Stimulated activated CD4-positive, alpha-beta T cell treated with anti-CD3 and anti-CD28 coated beads, Interleukin-12 subunit alpha, Interleukin-12 subunit beta, amount 100 ng/mL, for 24 hours (primary cell): ENCODE data around the gene ADORA2A.

Experiments used
- DNase-seq, 2 experiments: peaks; one replicate each; pipeline ENCODE4 v3.0.0-alpha.2; 2020; ENCODE audit warnings: low read depth in 2 of 2

ADORA2A gene

DNA sequence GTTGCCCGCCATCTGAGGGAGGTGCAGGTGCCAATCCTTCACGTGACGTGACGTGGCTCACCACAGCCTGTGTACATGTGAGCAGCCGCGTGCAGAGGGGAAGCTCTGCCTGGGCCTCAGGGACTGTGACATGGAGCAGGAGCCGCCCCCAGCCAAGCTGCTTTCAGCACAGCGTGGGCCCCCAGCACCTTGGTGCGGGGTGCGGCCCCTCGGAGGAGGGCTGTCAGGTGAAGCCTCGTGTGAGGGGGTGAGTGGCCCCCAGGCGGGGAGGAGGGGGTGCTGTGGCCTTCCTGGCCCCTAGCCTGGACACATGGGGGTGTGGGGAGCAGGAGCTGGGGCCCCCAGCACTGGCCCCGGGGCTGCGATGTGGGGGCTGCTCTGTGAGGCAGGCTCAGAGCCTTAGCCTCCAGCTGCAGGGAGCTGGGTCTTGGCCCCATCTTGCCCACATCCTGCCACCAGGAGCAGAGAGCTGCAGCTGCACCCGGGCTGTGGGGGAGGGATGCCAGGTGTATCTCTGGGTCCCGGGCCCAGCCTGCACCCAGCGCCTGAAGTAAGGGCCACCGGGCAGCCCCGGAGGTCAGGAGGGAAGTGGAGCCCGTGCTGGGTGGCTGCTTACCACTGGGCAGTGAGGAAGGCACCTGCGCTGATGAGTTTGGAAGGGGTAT, at the start of gene ADORA2A:
ADORA2A (plus strand) TSS at position 100 of the 665 bp plus-strand sequence. CDS start 5,806 bp downstream, outside the sequence.
- DNase-seq, result peak; percentile 63 to 79

DNA sequence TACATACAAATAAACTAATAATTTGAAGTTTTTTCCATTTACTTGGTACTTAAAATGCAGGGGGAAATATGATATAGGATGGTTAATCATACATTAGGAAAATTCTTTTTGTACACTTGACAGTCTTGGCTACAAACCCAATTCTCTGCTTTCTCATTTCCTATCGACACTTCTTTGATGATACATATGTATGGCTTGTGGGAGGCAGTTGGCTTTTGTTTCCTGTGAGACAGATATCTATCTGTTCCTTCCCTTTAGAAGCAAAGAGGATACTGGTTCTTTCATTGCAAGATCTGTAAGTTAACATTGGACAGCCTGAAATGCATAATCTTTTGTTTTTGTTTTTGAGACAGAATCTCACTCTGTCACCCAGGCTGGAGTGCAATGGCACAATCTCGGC, 47.9 kb upstream of the ADORA2A start:
- DNase-seq, result no peak

DNA sequence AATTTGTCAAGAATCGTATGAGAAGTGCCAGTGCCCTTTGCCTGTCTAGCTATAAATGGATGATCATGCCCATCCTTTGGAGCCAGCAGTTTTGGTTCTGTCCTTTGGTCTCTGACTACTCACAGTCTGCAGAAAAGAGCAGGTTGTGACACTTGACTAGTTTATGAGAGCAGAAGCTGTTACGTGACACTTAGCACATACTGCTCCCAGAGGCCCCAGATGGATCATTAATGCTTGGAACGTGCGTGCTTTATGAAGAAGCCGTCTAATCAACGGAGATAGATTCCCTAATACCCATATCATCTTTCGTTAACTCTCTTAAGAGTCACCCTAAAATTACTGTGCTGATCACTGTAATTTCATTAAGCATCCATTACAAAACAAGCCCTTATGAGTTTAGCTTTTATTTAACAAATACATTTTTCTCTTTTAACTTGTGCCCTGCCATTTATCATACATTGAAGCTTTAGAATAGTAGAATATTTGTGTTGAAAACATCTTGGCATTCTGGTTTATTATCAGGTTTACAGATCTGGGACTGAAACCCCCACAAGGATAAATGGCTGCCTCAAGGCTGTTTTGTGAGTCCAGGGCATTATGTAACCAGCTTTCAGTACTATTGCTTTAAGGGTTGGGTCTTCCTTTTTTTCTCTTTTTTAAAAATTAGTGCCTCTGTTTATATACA, 47.0 kb upstream of the ADORA2A start:
- DNase-seq, result no peak

DNA sequence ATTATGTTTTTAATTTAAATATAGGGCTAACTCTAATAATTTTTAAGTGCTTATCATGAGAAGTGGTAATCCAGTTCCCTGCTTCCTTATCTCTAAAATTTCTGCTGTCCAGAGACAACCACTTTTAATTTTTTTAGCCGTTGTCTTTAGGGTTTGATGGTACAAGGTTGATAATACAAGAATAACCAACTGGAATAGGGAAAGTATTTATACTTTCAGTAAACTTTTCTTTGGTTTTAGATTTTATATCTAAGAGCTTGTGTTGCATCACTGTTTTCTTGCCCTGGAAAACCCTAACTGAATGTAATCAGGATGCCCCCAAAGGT, 46.5 kb upstream of the ADORA2A start:
- DNase-seq, result no peak

DNA sequence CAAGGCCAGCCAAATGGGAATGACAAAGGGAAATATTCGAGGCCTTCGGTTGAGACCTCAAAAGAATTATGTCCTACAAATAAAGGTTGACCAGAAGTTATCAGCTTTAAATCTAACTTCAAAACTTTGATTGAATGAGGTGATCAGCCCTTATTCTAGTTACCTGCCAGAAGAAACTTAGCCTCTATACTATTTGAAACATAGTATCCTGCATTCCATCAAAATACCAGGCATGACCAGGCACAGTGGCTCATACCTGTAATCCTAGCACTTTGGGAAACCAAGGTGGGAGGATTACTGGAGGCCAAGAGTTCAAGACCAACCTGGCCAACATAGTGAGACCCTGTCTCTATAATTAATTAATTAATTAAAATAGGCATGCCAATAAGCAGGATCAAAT, 44.3 kb upstream of the ADORA2A start:
- no peak for DNase-seq

DNA sequence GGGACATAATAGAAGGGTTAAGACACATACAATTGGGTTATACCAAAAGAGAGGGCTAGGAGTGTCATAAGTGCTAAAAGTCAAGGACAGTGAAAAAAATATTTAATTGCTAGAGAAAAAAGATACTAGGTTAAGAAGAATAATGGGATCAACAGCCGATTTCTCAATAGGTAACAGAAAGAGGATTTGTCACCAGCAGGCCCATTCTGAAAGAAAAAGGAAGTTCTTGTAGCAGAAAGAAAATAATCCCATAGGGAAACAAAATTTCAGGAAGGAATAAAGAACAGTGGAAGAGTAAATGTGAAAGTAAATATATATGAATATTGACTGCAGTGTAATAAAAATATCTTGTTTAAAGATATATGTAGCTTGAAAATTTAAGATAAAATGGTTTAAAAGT, 43.3 kb upstream of the ADORA2A start:
- DNase-seq, result no peak

DNA sequence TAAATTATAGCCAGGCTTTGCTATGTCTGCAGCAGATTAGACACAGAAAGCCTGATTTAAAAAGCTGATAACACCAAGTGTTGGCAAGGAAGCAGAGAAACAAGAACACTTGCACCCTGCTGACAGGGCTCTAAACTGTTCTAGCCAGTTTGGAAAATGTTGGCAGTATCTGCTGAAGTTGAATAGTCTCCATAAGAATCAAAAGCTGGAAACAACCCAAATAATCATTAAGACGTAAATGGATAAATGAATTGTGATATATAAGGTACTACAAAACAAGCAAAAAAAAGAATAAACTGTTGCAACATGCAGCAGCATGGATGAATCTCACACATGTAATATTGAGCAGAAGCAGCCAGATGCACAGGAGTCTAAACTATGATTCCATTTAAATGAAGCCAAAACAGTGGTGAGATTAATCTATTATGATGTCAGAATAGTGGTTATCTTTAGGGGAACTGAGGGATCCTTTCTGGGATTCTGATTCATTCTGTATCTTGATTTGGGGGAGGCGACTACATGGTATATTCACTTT, 40.4 kb upstream of the ADORA2A start:
- DNase-seq, result no peak

DNA sequence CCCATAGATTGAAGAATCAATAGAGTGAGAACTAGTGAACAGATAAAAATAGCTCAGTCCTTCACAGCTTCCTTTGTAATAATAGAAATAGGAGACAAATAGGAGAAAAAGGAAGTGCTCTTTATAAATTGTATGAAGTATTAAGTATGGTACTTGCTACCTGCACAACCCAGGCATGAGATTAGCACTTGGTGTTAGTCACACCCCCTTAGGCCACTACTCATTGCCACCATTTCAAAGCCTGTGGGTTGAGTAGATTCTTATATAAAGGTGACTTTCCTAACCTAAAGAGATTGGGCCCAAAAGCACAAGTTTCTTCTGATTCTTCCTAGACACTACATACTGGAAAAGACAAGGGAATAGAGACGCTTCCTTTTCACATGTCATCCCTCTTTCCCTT, 37.7 kb upstream of the ADORA2A start:
- DNase-seq, result no peak

DNA sequence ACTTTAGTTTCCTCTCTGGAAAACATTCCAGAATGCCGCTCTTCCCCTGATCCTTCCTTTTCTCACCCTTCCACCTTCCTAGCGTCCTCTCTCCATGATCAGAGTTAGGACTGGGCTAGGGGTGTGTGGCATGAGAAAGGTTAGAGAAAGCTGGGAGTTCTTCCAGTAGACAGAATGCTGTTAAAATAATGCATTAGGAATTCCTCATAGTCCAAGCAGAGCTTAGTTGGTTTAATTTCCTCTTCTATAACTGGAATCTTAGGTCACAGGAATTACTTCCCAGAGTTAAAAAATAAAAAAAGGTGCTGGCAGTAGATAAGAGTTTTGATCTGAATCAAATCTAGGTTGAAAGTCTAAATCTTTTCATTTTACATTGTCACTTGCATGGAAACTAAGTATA, 37.2 kb upstream of the ADORA2A start:
- no peak for DNase-seq

DNA sequence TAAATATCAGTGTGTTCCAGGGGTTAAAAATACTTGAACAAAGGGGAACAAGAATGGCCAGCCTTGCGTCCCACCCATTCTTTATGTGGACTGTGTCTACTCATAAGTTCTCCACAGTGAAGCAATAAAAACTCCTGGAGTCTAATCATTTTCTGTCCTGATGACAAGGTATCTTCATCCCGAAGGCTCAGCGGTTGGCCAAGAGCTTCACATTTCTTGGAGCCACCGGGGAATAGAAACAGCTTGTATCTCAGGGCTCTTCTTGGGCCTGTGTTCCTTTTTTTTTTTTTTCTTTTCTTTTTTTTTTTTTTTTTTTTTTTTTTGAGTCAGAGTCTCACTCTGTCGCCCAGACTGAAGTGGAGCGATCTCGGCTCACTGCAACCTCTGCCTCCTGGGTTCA, 36.8 kb upstream of the ADORA2A start:
- no peak for DNase-seq

DNA sequence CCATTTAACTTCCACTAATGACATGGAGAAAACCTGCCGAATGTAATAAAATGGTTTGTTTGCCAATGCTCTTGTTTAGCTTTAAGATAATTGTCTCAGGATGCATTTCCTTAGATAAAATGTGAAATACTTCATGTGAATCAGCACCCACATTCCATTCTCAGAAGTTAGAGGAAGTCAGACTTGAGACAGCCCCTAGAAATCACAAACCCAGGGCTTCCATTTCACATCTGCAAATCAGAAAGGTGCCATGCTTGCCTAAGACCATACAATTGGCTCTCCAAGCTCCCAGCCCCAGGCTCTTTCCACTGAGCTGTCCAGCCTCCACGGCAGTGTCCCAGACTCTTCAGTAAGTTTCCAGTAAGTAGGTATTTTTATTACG, 35.6 kb upstream of the ADORA2A start:
- DNase-seq, result no peak

DNA sequence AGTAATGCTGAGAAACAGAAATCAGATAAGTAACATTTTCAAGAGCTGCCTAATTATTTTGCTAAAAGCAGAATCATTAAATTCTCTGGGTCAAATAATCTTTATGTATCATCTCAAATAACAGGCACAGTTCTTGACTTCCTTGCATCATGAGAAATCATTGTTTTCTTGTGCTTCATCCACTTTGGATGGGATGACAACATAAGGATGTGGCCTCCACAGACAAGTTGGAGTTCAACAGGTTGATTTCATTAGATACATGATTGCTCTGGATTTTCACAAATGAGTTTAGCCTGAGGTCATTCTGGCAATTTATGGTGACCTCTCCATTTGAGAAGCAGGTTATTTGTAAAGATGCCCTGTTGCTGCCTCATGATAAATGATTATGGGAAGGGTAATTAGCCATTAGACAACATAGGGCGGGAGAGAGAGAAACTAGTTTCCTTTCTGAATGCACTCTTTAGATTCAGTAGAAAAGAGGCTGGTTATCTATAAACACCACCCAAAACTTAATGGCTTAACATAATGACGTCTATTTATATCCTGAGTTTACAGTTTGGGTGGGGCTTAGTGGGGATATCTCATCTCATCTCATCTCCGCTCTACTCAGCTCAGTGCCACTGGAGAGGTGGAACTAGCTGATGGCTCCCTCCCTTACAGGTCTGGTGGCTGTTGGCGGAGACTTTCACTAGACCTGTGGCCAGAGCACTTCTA, 35.0 kb upstream of the ADORA2A start:
- no peak for DNase-seq

DNA sequence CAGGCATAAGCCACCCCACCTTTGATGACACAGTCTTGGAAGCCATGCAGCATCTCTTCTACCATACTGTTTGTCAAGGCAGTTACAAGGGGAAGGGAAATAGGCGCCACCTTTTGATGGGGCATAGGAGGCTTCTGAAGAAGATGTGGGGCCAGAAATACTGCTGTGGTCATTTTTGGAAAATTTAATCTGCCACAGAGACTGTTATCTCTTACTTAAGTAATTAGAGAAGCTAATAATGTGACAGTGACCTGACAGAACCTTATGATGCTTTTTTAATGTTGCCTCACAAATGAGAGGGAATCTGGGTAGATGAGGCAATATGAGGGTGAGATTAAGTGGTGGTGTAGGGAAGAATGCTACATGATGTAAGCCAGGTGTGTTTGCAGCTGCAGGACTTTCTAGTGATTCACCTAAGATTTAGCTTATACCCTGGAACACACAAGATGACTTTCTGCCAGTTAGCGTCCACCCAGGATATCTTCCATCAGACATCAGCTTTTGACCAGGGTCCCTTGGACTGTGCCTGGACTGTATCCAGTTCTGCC, 34.3 kb upstream of the ADORA2A start:
- DNase-seq, result no peak

DNA sequence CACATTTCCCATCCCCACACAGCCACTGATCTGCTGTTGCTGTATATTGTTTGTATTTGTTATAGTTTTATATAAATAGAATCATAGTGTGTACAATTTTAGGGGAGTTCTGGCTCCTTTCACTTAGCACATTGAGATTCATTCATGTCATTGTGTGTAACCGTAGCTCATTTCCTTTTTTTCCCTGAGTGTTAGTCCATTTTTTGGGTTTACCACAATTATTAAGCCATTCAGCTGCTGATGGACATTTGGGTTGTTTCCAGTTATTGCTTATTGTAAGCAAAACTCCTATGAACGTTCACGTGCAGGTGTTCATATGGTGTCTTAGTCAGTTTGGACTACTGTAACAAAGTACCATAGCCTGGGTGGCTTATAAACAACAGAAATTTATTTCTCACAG, 33.6 kb upstream of the ADORA2A start:
- no peak for DNase-seq

DNA sequence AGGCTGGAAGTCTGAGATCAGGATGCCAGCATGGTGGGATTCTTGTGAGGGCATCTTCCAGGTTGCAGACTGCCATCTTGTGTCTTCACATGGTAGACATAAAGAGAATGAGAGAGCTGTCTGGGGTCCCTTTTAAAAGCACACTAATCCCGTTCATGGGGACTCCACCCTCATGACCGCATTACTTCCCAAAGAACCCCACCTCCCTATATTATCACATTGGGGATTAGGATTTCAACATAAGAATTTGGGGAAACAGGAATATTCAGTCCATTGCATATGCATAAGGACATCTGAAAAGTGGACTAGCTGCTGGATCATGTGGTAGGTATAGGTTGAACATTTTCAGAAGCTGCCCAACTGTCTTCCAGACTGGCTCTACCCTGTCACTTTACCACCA, 33.1 kb upstream of the ADORA2A start:
- DNase-seq, result no peak

DNA sequence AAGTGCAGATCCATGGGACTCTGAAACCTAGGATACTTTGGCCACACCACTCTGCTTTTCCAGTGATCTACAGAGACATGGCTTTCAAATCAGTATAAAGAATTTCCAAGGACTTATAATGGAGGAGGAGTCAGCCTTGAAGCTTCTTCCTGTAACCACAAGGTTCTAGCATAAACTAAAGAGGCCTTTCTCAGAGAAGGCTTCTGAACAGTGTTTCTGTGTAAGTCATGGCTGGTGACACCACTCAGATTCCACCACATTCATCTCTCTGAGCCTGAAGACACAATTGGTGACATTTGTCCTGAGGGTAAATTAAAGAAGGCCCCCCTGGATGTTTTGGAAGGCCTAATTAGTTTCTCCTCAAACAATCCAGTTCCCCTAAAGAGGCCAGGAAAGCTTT, 29.0 kb upstream of the ADORA2A start:
- no peak for DNase-seq

DNA sequence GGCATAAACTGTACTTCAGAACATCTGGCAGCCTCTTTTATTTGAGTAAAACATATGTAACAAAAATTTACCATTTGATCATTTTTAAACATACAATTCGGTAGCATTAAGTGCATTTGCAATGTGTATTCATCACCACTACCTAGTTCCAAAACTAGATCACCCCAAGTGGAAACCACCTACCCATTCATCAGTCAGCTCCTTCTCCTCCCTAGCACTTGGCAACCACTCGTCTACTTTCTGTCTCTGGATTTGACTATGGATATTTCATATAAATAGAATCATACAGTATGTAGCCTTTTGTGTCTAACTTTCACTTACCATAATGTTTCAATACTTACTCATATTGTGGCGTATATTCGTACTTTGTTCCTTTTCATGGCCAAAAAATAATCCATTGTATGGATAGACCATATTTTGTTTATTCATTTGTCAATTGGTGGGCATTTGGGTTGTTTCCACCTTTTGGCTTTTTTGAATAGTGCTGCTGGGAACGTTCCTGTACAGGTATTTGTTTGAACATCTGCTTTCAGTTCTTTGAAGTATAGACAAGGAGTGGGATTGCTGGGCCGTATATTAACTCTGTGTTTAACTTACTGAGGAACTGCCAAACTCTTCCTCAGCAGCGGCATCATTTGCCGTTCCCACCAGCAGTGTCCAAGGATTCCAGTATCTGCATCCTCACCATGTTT, 27.2 kb upstream of the ADORA2A start:
- no peak for DNase-seq

DNA sequence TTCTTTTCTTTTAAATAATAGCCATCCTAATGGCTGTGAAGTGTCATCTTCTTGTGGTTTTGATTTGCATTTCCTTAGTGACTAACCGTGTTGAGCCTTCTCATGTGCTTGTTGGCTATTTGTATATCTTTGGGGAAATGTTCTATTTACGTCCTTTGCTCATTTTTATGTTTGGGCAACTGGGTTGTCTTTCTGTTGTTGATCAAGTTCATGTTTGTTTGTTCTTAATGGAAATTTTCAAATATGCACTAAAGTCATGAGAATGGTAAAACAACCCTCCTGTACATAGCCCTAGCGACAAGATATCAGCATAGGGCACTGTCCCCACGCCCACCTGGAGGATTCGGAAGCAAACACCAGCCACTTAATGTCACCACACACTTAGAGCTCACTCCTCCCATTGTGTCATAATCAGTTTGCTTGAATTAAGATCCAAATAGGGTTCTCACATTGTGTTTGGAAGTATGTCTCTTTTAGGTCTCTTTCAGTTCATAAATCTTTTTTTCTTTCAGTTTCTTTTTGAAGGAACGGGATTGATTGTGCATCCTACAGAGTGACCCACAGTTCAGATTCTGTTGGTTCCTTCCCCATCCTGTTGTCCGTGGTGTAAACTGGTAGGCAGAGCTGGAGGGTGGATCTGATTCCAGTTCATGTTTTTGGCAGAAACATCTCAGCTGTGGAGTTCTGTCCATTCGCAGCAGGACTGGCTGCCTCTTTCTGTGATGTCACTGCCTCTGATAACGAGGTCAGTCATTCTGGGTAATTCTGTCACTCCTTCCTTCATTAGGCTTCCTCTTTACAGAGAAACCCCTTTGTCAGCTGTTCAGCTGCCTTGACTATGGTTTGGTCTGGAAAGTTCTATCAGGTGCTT, 26.4 kb upstream of the ADORA2A start:
- DNase-seq, result no peak

DNA sequence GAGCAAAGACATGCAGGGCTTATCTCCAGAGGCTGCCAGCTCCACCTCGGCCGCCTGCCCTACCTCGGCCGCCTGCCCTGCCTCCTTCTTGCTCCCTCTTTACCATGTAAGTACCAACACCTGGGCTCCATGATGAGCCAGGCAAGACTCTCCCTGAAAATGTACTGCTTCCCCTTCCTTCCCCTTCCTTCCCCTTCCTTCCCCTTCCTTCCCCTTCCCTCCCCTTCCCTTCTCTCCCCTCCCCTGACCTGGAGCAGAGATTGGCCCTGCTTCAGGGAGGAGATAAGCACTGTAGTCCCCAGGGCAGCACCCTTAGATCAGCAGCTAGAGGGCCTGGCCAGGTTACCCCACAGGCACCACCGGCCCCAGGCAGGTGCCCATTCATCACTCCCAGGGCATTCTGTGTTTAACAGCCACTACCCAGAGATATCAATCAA, 25.4 kb upstream of the ADORA2A start:
- no peak for DNase-seq

DNA sequence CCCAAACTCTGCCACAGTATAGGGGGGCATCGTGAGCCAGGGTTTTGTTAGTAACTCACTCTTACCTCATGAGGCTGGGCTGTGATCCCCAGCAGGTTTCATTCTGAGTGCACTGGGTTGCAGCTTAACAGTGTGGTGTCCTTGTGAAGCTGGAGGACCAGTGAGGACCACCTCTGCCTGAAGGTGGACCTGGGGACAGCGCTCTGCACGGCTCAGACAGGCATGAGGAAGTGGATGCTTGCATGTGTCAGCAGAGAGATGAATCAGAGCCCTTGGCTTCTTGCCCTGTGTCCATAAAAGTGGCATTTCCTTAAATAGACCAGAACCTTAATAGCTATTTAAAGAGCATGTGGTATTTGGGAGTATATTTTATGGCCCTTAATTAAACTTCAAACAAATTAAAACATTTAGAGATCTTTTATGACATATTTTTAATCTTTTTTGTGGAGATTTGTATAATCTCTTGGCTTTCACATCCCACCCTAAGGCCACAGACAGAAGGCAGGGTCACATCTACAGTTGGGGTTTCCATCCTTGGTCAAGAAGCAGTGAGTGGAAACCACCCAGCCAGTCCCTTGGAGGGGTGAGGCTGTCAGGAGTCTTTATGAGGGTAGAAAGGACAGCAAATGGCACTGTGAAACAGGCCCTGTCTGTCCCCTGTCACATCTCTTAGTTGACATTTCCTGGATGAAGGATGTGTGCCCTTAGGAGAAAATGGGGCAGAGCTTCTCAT, 24.8 kb upstream of the ADORA2A start:
- DNase-seq, result no peak
